K562 (cell line): Measurements from ENCODE around the gene FAM53A. TPM values are rescaled to one million over a fixed set of nuclear protein-coding genes. Genes with fewer than 3 reads are reported as not detected.

Experiments used
- BCOR ChIP-seq: fragments of 450-650 bp; IDR thresholded peaks from 2 replicates; pipeline ENCODE4 v1.6.1; 2016
- DIDO1 ChIP-seq: fragments of 450-650 bp; IDR thresholded peaks from 2 replicates; pipeline ENCODE4 v1.6.1; 2016; ENCODE audit warnings: low read depth, missing biosample characterization, missing genetic modification characterization
- HDAC8 ChIP-seq: fragments of 450-650 bp; IDR thresholded peaks from 2 replicates; pipeline ENCODE4 v1.6.1; 2016; ENCODE audit warnings: mild to moderate bottlenecking, missing genetic modification characterization, moderate library complexity, missing compliant biosample characterization
- KAT8 ChIP-seq: fragments of 450-650 bp; IDR thresholded peaks from 2 replicates; pipeline ENCODE4 v1.6.1; 2016; ENCODE audit warnings: low read depth, mild to moderate bottlenecking
- MCM3 ChIP-seq: fragments of 450-650 bp; IDR thresholded peaks from 2 replicates; pipeline ENCODE4 v1.6.1; 2016
- NCOA4 ChIP-seq: fragments of 450-650 bp; IDR thresholded peaks from 2 replicates; pipeline ENCODE4 v1.6.1; 2018; ENCODE audit warnings: mild to moderate bottlenecking; ENCODE audit not compliant: partially characterized antibody
- PHF20 ChIP-seq: fragments of 450-650 bp; IDR thresholded peaks from 2 replicates; pipeline ENCODE4 v1.6.1; 2018; ENCODE audit not compliant: partially characterized antibody
- polyA plus RNA-seq, 8 experiments: library from polyadenylated mRNA; depleted of rRNA in 4 of 8; stranded (reverse) in 5 of 8; unstranded in 3 of 8; fragments of >200 nt; fragmentation: Nextera tagmentation in 2 of 8; fragmentation: Illumina TruSeq in 1 of 8; extraction: Ambion mirVana in 2 of 8; extraction: Trizol in 1 of 8; gene quantifications; 2 replicates each; pipeline versions ENCODE4 v1.2.1 to v1.2.3, GENCODE V29; 2011 to 2014; ENCODE audit warnings: inconsistent platforms in 1 of 8, missing spikeins in 1 of 8
- total RNA-seq, 7 experiments: library from RNA; depleted of rRNA in 6 of 7; stranded (reverse); fragments of >200 nt in 6 of 7; fragmentation: Illumina TruSeq in 2 of 7; extraction: Trizol in 2 of 7; gene quantifications; 2 replicates each; pipeline versions ENCODE4 v1.2.1 to v1.2.3, GENCODE V29; 2011 to 2021; ENCODE audit warnings: low replicate concordance in 1 of 7
- TF ChIP-seq, protein P1 (sequence below), 2 experiments: fragments of 450-650 bp in 1 of 2; sonication (generic) in 1 of 2; formaldehyde crosslinking in 1 of 2; IDR thresholded peaks; 2 replicates each; pipeline versions ENCODE4 v1.7.1 to v1.9.0; 2016 to 2022; ENCODE audit warnings: inconsistent platforms in 1 of 2, mild to moderate bottlenecking in 1 of 2, missing genetic modification reagents in 1 of 2
- TF ChIP-seq, protein P2 (sequence below): sonication (generic); formaldehyde crosslinking; IDR thresholded peaks from 2 replicates; pipeline ENCODE4 v1.8.1; 2023; ENCODE audit warnings: missing genetic modification reagents, mild to moderate bottlenecking, borderline replicate concordance
- TF ChIP-seq, protein P3 (sequence below): fragments of 450-650 bp; IDR thresholded peaks from 2 replicates; pipeline ENCODE4 v1.6.1; 2016; ENCODE audit warnings: mild to moderate bottlenecking

Gene FAM53A
- total and polyA plus RNA-seq, 9 of the 15 experiments (the other 6 are each of a cell fraction or from before 2014, with no cell fraction given): 0.53 to 2.7 (median 1.4) TPM; not detected in 2

DNA sequence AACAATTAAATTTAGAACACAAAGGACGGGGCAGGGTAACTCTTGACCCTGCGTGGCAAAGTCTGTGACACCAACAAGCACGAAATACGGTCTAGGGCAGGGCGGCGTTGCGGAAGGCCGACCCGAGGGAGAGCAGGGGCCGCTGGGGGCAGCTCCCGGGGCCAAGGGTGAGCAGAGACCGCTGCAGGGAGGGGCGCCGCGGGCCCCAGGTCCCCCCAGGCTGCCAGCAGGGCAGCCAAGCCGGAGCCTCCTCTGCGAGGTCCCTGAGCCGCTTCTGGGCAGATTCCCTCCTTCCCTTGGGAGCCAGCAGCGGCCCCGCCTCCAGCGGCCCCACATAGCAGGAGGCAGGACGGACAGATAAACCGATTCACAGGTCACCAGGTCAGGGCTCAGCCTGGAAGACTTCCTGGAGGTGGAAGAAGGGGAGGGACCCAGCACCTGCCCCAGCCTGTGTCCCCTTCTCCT, 90.2 kb downstream of the FAM53A start (continued):
- TF ChIP-seq, protein P1, sequence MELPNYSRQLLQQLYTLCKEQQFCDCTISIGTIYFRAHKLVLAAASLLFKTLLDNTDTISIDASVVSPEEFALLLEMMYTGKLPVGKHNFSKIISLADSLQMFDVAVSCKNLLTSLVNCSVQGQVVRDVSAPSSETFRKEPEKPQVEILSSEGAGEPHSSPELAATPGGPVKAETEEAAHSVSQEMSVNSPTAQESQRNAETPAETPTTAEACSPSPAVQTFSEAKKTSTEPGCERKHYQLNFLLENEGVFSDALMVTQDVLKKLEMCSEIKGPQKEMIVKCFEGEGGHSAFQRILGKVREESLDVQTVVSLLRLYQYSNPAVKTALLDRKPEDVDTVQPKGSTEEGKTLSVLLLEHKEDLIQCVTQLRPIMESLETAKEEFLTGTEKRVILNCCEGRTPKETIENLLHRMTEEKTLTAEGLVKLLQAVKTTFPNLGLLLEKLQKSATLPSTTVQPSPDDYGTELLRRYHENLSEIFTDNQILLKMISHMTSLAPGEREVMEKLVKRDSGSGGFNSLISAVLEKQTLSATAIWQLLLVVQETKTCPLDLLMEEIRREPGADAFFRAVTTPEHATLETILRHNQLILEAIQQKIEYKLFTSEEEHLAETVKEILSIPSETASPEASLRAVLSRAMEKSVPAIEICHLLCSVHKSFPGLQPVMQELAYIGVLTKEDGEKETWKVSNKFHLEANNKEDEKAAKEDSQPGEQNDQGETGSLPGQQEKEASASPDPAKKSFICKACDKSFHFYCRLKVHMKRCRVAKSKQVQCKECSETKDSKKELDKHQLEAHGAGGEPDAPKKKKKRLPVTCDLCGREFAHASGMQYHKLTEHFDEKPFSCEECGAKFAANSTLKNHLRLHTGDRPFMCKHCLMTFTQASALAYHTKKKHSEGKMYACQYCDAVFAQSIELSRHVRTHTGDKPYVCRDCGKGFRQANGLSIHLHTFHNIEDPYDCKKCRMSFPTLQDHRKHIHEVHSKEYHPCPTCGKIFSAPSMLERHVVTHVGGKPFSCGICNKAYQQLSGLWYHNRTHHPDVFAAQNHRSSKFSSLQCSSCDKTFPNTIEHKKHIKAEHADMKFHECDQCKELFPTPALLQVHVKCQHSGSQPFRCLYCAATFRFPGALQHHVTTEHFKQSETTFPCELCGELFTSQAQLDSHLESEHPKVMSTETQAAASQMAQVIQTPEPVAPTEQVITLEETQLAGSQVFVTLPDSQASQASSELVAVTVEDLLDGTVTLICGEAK (IDR thresholded peaks at IDR 0.05): 0 out of 2 replicates have a peak, but pooled peaks have one; percentile 30
- TF ChIP-seq, protein P1 (CRISPR knock-in tag; IDR thresholded peaks at IDR 0.05): no peak
- TF ChIP-seq DIDO1 (tag) (no peak), MCM3 (no peak), HDAC8 (tag) (no peak), NCOA4 (no peak), PHF20 (no peak), KAT8 (no peak), BCOR (peak; percentile 85)
- TF ChIP-seq, protein P2, sequence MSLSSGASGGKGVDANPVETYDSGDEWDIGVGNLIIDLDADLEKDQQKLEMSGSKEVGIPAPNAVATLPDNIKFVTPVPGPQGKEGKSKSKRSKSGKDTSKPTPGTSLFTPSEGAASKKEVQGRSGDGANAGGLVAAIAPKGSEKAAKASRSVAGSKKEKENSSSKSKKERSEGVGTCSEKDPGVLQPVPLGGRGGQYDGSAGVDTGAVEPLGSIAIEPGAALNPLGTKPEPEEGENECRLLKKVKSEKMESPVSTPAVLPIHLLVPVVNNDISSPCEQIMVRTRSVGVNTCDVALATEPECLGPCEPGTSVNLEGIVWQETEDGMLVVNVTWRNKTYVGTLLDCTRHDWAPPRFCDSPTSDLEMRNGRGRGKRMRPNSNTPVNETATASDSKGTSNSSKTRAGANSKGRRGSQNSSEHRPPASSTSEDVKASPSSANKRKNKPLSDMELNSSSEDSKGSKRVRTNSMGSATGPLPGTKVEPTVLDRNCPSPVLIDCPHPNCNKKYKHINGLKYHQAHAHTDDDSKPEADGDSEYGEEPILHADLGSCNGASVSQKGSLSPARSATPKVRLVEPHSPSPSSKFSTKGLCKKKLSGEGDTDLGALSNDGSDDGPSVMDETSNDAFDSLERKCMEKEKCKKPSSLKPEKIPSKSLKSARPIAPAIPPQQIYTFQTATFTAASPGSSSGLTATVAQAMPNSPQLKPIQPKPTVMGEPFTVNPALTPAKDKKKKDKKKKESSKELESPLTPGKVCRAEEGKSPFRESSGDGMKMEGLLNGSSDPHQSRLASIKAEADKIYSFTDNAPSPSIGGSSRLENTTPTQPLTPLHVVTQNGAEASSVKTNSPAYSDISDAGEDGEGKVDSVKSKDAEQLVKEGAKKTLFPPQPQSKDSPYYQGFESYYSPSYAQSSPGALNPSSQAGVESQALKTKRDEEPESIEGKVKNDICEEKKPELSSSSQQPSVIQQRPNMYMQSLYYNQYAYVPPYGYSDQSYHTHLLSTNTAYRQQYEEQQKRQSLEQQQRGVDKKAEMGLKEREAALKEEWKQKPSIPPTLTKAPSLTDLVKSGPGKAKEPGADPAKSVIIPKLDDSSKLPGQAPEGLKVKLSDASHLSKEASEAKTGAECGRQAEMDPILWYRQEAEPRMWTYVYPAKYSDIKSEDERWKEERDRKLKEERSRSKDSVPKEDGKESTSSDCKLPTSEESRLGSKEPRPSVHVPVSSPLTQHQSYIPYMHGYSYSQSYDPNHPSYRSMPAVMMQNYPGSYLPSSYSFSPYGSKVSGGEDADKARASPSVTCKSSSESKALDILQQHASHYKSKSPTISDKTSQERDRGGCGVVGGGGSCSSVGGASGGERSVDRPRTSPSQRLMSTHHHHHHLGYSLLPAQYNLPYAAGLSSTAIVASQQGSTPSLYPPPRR (CRISPR knock-in tag): no peak
- TF ChIP-seq, protein P3, sequence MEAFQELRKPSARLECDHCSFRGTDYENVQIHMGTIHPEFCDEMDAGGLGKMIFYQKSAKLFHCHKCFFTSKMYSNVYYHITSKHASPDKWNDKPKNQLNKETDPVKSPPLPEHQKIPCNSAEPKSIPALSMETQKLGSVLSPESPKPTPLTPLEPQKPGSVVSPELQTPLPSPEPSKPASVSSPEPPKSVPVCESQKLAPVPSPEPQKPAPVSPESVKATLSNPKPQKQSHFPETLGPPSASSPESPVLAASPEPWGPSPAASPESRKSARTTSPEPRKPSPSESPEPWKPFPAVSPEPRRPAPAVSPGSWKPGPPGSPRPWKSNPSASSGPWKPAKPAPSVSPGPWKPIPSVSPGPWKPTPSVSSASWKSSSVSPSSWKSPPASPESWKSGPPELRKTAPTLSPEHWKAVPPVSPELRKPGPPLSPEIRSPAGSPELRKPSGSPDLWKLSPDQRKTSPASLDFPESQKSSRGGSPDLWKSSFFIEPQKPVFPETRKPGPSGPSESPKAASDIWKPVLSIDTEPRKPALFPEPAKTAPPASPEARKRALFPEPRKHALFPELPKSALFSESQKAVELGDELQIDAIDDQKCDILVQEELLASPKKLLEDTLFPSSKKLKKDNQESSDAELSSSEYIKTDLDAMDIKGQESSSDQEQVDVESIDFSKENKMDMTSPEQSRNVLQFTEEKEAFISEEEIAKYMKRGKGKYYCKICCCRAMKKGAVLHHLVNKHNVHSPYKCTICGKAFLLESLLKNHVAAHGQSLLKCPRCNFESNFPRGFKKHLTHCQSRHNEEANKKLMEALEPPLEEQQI: no peak
